GM13976 (cell line): ENCODE results near the gene FUOM.

Source experiments
- DNase-seq: peaks from one replicate; pipeline ENCODE4 v3.0.0; 2012; ENCODE audit warnings: low spot score
- in situ Hi-C: fragments of 300-500 bp; cut with MboI; formaldehyde crosslinking; loops from one replicate; pipeline ENCODE4 v1.12.0; 2022; ENCODE audit warnings: low sequenced_read_pairs, mixed read lengths, inconsistent platforms; ENCODE audit not compliant: unreplicated experiment
- TF ChIP-seq, protein P1 (sequence below): IDR thresholded peaks from 2 replicates; pipeline ENCODE4 v1.5.1; 2012; ENCODE audit warnings: borderline replicate concordance, mild to moderate bottlenecking; ENCODE audit not compliant: insufficient read depth; ENCODE audit errors: extremely low read depth, missing control alignments, control extremely low read depth

FUOM gene

DNA sequence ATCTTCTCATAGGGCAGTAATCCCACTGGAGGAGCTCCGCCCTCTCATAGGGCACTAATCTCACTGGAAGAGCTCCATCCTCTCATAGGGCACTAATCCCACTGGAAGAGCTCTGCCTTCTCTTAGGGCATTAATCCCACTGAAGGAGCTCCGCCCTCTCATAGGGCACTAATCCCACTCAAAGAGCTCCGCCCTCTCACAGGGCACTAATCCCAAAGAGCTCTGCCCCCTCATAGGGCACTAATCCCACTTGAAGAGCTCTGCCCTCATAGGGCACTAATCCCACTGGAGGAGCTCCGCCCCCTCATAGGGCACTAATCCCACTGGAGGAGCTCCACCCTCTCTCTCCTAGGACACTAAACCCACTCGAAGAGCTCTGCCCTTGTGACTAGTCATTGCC is 3.4 kb upstream of the FUOM start:
- TF ChIP-seq, protein P1, sequence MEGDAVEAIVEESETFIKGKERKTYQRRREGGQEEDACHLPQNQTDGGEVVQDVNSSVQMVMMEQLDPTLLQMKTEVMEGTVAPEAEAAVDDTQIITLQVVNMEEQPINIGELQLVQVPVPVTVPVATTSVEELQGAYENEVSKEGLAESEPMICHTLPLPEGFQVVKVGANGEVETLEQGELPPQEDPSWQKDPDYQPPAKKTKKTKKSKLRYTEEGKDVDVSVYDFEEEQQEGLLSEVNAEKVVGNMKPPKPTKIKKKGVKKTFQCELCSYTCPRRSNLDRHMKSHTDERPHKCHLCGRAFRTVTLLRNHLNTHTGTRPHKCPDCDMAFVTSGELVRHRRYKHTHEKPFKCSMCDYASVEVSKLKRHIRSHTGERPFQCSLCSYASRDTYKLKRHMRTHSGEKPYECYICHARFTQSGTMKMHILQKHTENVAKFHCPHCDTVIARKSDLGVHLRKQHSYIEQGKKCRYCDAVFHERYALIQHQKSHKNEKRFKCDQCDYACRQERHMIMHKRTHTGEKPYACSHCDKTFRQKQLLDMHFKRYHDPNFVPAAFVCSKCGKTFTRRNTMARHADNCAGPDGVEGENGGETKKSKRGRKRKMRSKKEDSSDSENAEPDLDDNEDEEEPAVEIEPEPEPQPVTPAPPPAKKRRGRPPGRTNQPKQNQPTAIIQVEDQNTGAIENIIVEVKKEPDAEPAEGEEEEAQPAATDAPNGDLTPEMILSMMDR, result no peak
- no peak for DNase-seq
- in situ Hi-C loops, result no loop called here

DNA sequence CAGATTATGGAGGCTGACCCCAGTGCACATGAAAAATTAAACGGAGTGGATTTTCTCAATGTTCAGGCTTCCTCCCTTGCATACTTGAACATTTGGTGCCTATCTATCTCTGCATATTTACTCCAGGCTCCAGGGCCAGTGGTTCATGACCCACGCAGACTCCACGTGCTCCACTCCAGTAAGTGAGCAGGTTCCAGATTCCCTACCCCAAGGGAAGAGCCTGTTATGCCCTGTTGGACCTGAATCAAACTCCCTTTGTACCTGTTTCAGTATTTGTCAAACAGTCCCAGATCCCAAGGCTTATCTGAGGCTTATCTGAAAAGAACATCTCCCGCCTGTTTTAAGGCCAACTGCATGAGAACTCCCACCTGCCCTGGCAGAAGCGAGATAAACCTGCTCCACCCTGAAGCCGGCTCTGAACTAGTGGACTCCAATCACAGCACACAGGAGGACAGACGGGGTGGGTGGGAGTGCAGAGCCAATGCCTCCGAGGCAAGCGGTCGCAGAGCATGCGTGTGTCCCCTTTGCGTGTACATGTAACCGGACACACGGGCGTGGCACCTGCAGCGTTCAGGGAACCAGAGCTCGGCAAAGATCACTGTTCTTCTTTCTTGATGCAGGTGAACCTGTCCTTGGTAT is 2.3 kb upstream of the FUOM start:
- TF ChIP-seq, protein P1, result no peak
- no peak for DNase-seq
- in situ Hi-C loops, result no loop called here

DNA sequence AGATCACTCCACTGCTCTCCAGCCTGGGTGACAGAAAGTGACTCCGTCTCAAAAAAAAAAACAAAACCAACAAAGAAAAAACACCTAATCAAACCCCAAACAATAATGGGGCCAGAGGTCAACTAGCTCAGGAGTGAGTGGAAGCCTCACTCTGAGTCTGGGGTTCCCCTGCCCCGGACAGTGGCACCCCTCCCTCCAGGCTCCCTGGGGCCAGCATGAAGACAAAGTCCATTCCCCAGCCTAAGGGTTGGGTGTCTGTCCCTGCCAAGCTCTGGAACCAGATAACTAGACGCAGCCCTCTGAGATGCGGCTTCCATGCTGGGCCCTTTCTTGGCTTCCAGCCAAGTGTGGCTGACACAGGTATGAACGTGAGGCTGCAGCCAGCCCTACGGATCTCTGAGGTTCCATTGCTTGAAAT is 1.7 kb upstream of the FUOM start:
- TF ChIP-seq, protein P1, result no peak
- no peak for DNase-seq
- in situ Hi-C loops, result no loop called here

DNA sequence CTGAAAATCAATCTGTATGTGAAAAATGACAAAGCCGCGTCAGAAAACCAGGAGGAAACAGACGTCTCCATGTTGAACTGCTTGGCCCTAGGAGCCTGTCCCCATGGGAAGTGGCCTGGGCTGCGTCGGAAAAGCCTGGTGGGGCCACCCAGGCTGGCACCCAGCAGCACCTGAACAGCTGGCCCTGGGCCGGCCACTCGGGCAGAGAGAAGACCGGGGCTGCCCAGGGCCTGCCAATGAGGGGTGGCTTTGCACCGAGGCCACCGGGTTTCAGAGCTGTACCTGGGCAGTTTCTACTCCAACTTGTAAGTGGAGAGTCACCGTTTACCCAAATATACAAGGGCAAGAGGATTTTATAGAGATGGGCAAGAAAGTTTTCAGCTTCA is 1.1 kb upstream of the FUOM start:
- TF ChIP-seq, protein P1, result no peak
- no peak for DNase-seq
- in situ Hi-C loops, result no loop called here

DNA sequence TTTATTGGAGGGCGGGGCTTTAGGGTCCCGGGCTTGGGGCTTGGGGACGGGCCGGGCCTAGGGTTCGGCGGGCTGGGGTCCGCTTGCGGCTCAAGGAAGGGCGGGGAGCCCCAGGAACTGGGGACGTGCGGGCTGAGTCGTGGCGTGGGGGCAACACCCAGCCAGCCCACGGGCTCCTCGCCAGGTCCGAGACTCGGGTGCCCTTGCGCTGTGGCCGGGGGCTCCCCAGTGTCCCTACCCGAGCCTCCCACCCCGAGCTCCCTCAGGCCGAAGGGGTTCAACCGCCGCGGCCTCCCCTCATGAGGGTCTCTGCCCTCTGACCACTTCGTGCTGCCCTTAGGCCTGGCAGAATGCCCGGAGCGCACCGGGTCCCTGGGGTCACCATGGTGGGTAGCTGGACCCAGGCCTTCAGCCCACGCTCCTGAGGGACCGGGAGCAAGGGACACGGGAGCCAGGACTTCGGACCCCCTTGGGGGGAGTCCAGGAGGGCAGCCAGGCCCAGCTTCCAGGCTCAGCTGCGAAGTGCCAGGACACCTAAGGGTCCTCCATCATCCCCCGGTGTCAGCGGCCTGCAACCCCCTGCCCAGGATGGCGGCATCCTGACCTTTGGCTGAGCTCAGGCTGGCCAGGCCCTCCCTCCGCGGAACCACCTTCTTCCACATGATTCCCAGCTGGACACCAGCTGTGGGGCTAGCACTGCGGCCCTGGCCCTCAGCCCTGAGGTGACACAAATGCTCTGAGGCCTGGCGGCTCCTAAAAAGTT is 524 bp upstream of the FUOM start:
- in situ Hi-C loops, result no loop called here
- DNase-seq, result no peak
- TF ChIP-seq, protein P1, result no peak

DNA sequence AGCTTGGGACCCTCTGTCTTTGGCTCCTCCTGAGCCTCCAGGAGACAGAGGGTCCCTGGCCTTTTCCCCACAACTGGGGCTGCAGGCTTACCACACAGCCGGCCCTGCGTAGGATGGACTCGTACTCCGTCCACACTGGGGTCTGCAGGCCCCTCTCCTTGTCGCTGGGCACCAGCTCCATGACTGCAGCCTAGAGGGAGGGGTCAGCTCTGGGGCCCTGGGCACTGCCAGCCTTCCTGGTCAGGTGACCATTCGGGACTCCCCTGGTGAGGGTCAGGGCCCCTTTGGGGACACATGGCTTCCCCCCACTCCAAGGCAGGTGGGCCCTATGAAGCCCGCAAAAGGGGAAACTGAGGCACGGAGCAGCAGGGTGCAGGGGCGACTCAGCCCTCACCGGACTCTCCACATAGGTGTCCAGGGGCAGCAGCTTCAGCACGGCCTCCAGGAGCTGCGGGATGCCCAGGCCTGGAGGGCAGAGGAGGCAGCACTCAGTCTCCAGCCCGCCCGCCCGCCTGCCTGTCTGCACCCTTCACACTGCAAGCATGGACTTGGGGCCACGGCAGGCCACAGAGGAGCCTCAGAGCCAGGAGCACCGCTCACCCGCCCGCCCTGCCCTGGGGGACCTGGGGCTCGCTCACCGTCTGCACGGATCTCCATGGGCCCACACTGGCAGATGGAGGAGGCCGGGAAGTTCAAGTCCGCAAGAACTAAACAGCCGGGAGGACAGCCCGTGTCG is 1.1 kb downstream of the FUOM start:
- TF ChIP-seq, protein P1, result no peak
- no peak for DNase-seq
- in situ Hi-C loops, result no loop called here
